HG03066 (cell line): ENCODE data around the gene ZFYVE28.

Source experiments
- ATAC-seq: cut with Tn5 transposase; IDR thresholded peaks from one replicate; pipeline ENCODE4 v1.9.1; 2021; ENCODE audit warnings: low read depth; ENCODE audit not compliant: unreplicated experiment

The ZFYVE28 gene

GRCh38 chr4:2446656-2447564 lies 28.5 kb upstream of the ZFYVE28 start:
- ATAC-seq = no peak

- no peak for ATAC-seq
Measured at GRCh38 chr4:2445571-2445970, 27.1 kb upstream of the ZFYVE28 start.

DNA sequence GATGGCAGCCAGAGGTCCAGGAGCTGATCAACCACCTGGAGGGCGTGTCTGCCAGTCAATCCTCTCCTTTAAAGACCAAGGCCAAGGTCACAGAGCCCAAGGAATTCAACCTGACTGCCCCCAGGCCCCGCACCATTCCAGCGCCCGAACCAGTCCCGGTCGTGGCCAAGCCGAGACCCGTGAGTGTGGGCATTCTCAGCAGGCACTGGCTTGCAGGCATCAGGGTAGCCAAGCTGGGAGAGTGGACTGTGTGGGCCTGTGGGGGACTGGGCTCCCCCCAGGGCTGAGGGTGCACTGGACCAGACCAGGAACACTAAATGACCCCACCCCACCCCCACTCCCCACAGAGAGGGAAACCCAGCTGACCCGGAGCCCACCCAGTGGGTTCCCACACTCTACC lies 26.7 kb upstream of the ZFYVE28 start:
- no peak for ATAC-seq

GRCh38 chr4:2443956-2444740 lies 25.7 kb upstream of the ZFYVE28 start:
- no peak for ATAC-seq

DNA sequence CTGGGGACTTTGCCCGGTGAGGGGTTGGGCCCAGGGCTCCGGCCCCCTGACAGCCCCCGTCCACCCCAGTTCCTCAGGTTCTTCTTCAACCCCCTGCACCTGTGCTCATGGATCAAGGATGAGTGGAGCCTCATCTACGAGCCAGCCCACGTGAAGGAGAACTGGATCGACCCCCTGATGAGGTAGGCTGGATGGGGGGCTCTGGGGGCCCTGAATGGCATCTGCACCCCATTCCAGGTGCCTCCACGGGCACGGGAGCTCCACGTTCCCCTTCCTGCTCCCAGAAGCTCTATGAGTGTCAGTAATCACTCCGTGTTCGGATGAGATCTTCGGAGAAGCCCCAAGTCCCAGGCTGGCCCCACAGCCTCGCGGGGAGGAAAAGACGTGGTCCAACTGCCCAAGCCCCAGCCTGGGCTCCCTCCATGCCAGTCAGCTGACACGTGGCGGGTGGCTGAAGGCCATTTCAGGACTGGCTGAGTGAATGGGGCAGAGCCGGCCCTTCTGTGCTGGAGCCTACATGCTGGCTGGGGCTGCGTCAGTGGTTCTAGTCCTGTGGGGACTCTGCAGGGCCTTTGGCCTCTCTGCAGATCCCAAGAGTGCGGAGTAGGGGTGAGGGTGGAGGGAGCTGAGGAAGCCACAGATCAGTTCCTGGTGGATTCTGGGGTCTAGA lies 24.8 kb upstream of the ZFYVE28 start:
- ATAC-seq = no peak

GRCh38 chr4:2442175-2442993 lies 23.9 kb upstream of the ZFYVE28 start:
- no peak for ATAC-seq

GRCh38 chr4:2441393-2442174 lies 23.1 kb upstream of the ZFYVE28 start:
- ATAC-seq = peak; percentile 74

GRCh38 chr4:2438822-2439718 lies 20.6 kb upstream of the ZFYVE28 start:
- ATAC-seq = no peak

DNA sequence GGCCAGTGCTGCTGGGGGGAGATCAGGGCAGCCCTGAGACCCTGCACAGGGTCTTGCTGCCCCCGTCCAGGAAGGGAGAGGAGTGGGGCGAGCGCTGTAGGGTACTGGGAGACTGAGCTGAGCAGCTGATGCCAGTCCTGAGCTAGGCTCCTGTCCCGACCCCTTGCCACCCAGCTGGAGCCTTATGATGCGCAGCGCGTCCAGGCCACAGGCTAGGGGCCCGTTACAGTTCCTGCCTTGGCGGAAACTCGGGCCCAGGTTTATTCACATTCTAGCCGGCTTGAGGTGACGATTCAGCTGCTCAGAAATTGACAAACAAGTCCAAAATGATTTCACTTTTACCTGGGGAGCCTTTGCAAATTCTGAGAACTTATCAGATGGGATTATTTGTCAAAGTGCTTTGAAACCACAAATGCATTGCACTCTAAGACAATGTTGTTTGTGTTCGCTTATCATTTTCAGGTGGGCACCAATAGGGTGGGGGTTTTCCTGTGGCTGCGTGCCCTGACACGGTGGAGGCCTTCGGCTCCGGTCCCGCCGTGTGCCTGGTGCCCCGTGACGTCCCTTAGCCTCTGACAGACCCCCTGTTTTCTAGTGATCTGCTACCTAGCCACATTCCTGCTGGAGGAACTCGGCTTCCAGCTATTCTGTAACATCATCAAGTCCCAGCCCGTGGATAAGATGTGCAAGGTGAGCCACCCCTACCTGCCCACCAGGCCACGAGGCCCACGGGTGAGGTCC lies 19.2 kb upstream of the ZFYVE28 start:
- ATAC-seq = no peak

GRCh38 chr4:2436761-2437474 lies 18.5 kb upstream of the ZFYVE28 start:
- ATAC-seq = no peak

GRCh38 chr4:2436301-2436700 lies 17.9 kb upstream of the ZFYVE28 start:
- no peak for ATAC-seq

- no peak for ATAC-seq
Measured at GRCh38 chr4:2434420-2434819, 16.0 kb upstream of the ZFYVE28 start.

DNA sequence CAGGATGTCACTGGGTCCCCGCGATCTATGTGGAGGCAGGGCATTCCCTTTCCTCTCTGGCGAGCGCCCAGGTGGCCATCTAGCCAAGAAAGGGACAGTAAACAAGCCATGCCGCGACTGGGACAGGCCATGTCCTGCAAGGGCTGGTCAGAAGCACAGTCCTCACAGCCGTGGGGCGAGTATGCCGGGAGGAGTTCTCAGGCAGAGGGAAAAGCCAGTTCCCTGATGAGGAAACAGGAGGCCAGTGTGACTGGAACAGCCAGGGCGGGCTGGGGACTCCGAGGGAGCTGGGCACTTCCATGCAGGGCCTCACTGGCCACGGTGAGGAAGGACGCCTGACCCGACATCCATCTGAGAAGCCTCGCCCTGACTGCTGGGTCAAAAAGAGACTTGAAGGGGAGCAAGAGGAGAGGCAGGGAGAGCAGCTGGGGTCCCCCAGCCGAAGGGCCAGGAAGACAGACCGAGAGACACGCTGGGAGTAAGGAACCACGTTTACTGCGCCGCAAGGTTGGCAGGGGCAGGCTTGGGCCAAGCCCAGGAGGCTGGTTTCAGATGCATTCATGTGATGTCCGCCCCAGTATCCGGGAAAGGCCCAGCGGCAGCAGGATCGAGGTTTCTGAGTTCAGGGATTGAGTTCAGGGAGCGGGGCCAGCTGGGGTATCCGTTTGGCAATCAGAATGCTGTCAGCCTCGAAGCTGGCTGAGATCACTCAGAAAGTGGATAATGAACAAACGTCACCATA lies 15.3 kb upstream of the ZFYVE28 start:
- ATAC-seq = no peak

- no peak for ATAC-seq
Measured at GRCh38 chr4:2432991-2433530, 14.6 kb upstream of the ZFYVE28 start.

DNA sequence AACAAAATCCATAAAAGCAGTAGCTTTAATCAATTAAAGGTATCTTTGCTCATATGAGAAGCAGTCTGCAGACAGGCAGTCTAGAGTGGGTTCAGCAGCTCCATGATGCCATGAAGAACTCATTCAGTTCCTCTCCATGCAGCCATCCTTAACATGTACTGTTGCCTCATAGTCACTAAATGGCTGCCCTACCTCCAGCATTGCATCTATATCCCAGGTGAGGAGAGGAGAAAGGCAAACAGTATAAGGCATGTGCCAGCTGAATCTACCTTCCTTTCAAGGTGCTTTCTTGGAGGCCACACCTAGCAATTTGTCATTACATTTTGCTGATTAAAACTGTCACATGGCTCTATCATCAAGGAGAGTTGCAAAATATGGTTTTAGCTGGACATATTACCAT lies 13.6 kb upstream of the ZFYVE28 start:
- no peak for ATAC-seq
